Measurements from ENCODE around the gene CCDC17.
A peak's percentile ranks its signal among the peaks of the same experiment; 100 is the strongest.

The CCDC17 gene

DNA sequence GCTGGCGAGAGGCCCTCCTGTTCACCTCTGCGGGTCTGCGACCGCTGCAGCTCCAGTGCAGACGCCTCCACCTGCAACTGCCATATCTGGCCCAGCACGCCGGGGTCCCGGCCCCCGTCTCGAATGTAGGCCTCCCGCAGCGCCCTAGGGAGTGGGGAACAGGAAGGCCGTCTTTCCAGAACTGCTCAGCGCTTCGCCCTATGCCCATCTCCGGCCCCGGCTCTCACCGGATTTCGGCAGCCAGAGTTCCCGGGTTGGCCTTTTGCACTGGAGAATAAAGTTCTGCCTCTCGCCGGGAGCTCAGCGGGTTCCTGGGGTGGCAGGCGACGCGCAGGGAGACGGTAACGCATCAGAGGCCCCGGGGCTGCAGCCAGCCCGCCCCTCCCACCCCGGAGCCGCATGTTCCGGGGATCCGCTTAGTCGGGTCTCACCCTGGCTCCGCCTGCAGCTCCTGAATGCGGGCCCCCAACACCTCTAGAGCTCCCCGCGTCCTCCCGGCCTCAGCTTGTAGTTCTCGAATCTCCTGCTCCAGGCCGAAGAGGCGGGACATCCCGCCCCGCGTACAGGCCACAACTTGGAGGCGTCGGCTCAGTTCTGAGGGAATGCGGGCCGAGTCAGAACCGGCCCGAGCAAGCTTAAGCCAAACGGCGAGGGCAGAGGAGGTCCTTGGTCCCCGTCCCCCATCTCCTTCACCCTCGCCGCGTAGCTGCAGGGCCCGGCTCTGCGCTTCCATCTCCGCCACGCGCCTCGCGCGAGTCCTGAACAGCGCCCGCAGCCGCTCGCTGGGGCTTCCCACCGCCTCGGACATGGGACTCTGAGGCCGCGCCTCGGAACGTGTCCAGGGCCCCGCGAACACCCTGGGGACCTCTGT is 1.1 kb downstream of the CCDC17 start:
- no peak for DNase-seq
- Histone ChIP-seq H3K27ac (ENCODE audit: insufficient read depth in 1 of 2, low read depth in 1 of 2, low read length in 2 of 2, poor library complexity in 1 of 2, severe bottlenecking in 2 of 2) (no peak overlapping the region), H3K27me3 (replicated peaks in 2 of 5; ENCODE audit: control insufficient read depth in 4 of 5, insufficient read depth in 5 of 5, low read length in 4 of 5) (no peaks in the 10 kb centered on the region), H3K4me1 (ENCODE audit: control extremely low read depth in 1 of 4, control insufficient read depth in 4 of 4, insufficient read depth in 4 of 4, low read length in 3 of 4) (peaks cover 0 to 5% (median 2%) of the 10 kb centered on the region in 4 experiments), H3K9me3 (ENCODE audit: control extremely low read depth in 1 of 5, control insufficient read depth in 4 of 5, insufficient read depth in 2 of 5, low read depth in 1 of 5, low read length in 4 of 5) (no peaks in the 10 kb centered on the region), H3K4me3 (ENCODE audit: control insufficient read depth in 1 of 7, extremely low read depth in 1 of 7, insufficient read depth in 4 of 7, low read depth in 2 of 7, low read length in 6 of 7) (no peak overlapping the region), H3K36me3 (ENCODE audit: control insufficient read depth in 4 of 4, insufficient read depth in 4 of 4, low read length in 3 of 4) (peaks cover 13 to 69% (median 47%) of the 10 kb centered on the region in 4 experiments)
- ChIA-PET CTCF (interaction anchor here (0.9 kb wide), 1 partner anchor 27 kb away, joined by 3 read pairs; no protein-coding TSS in a partner anchor), POLR2A (no interaction called here)
- whole genome bisulfite sequencing (ENCODE audit: insufficient coverage) = 95% methylated on average over 66 of the region's 78 CpGs

- peak overlapping the region in 1 of 2 experiments; percentile 40 for H3K27ac ChIP-seq (ENCODE audit: insufficient read depth in 1 of 2, low read depth in 1 of 2, low read length in 2 of 2, poor library complexity in 1 of 2, severe bottlenecking in 2 of 2)
- H3K4me1 ChIP-seq (ENCODE audit: control extremely low read depth in 1 of 4, control insufficient read depth in 4 of 4, insufficient read depth in 4 of 4, low read length in 3 of 4) = peaks cover 0 to 5% (median 2%) of the 10 kb centered on the region in 4 experiments
- WGBS (ENCODE audit: insufficient coverage) = 86% methylated on average over 16 of the region's 18 CpGs
- H3K27me3 ChIP-seq (replicated peaks in 2 of 5; ENCODE audit: control insufficient read depth in 4 of 5, insufficient read depth in 5 of 5, low read length in 4 of 5) = no peaks in the 10 kb centered on the region
- POLR2A ChIA-PET = interaction anchor here (0.5 to 0.6 kb wide), 2 partner anchors 11 to 28 kb away, joined by 3 read pairs; no protein-coding TSS in a partner anchor
- DNase-seq = no peak
- no peaks in the 10 kb centered on the region for H3K9me3 ChIP-seq (ENCODE audit: control extremely low read depth in 1 of 5, control insufficient read depth in 4 of 5, insufficient read depth in 2 of 5, low read depth in 1 of 5, low read length in 4 of 5)
- no peak overlapping the region for H3K4me3 ChIP-seq (ENCODE audit: control insufficient read depth in 1 of 7, extremely low read depth in 1 of 7, insufficient read depth in 4 of 7, low read depth in 2 of 7, low read length in 6 of 7)
- CTCF ChIA-PET = interaction anchor here (0.9 kb wide), 1 partner anchor 28 kb away, joined by 3 read pairs; no protein-coding TSS in a partner anchor
- H3K36me3 ChIP-seq (ENCODE audit: control insufficient read depth in 4 of 4, insufficient read depth in 4 of 4, low read length in 3 of 4) = peaks cover 18 to 71% (median 47%) of the 10 kb centered on the region in 4 experiments
These were observed 1.8 kb downstream of the CCDC17 start for GRCh38 chr1:45621895-45622523.

GRCh38 chr1:45621501-45621836 is 2.4 kb downstream of the CCDC17 start:
- no peaks in the 10 kb centered on the region for H3K9me3 ChIP-seq (ENCODE audit: control extremely low read depth in 1 of 5, control insufficient read depth in 4 of 5, insufficient read depth in 2 of 5, low read depth in 1 of 5, low read length in 4 of 5)
- POLR2A ChIA-PET = interaction anchor here (0.6 kb wide), 1 partner anchor 11 kb away, joined by 3 read pairs; no protein-coding TSS in a partner anchor
- H3K27ac ChIP-seq (ENCODE audit: insufficient read depth in 1 of 2, low read depth in 1 of 2, low read length in 2 of 2, poor library complexity in 1 of 2, severe bottlenecking in 2 of 2) = peak overlapping the region in 1 of 2 experiments; percentile 40
- DNase-seq = no peak
- H3K36me3 ChIP-seq (ENCODE audit: control insufficient read depth in 4 of 4, insufficient read depth in 4 of 4, low read length in 3 of 4) = peaks cover 17 to 71% (median 49%) of the 10 kb centered on the region in 4 experiments
- WGBS (ENCODE audit: insufficient coverage) = 80% methylated on average over 2 of the region's 3 CpGs
- CTCF ChIA-PET = interaction anchor here (2.2 kb wide), 1 partner anchor 8 kb away, joined by 6 read pairs; no protein-coding TSS in a partner anchor
- H3K27me3 ChIP-seq (replicated peaks in 2 of 5; ENCODE audit: control insufficient read depth in 4 of 5, insufficient read depth in 5 of 5, low read length in 4 of 5) = no peaks in the 10 kb centered on the region
- H3K4me3 ChIP-seq (ENCODE audit: control insufficient read depth in 1 of 7, extremely low read depth in 1 of 7, insufficient read depth in 4 of 7, low read depth in 2 of 7, low read length in 6 of 7) = no peak overlapping the region
- peaks cover 0 to 5% (median 2%) of the 10 kb centered on the region in 4 experiments for H3K4me1 ChIP-seq (ENCODE audit: control extremely low read depth in 1 of 4, control insufficient read depth in 4 of 4, insufficient read depth in 4 of 4, low read length in 3 of 4)

DNA sequence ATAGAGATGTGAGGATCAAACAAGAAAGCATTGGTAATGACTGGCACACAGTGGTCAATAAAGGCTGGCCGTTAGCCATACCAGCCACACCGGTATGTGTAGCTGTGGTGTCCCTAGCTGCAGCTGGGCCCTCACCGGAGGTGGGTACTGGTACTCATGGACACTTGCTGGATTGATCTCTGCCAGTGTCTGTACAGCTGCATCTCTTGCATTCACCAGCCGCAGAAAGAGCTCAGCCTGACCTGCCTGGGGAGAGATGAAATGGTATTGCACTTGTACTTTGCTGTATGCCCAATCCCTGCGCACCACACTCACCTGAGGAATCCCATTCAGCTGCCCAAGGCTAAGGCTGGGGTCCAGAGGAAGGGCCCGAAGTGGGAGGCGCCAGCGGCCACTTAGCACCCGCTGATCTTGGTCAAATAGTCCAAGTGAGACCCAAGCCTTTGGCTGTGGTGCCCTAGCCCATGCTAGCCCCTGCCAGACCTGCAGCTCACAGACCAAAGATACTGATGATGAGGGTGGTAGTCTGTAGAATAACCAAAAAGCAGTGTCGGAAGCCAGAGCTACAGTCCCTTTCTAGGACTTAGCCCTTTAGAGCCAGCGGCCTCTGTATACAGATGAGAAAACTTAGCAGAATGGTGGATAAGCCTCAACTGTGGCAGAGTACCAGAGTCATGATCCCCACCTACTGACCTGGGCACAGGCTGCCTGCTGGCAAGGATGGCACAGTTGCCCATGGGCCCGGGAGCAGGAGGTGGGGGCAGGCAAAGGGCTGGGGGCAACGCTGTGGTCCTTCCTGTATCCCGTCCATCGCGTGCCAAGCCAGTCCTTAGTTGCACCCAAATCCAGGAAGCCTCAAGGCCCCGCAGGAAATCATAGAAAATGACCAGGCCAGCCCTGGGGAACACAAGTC is 3.0 kb downstream of the CCDC17 start:
- no peak overlapping the region for H3K4me3 ChIP-seq (ENCODE audit: control insufficient read depth in 1 of 7, extremely low read depth in 1 of 7, insufficient read depth in 4 of 7, low read depth in 2 of 7, low read length in 6 of 7)
- H3K9me3 ChIP-seq (ENCODE audit: control extremely low read depth in 1 of 5, control insufficient read depth in 4 of 5, insufficient read depth in 2 of 5, low read depth in 1 of 5, low read length in 4 of 5) = no peaks in the 10 kb centered on the region
- peaks cover 0 to 5% (median 2%) of the 10 kb centered on the region in 4 experiments for H3K4me1 ChIP-seq (ENCODE audit: control extremely low read depth in 1 of 4, control insufficient read depth in 4 of 4, insufficient read depth in 4 of 4, low read length in 3 of 4)
- ChIA-PET CTCF (interaction anchor here (0.6 to 2.2 kb wide), 2 partner anchors 8 to 298 kb away, joined by 3 to 6 read pairs; no protein-coding TSS in a partner anchor), POLR2A (no interaction called here)
- 90% methylated on average over 14 of the region's 17 CpGs for WGBS (ENCODE audit: insufficient coverage)
- H3K27me3 ChIP-seq (replicated peaks in 2 of 5; ENCODE audit: control insufficient read depth in 4 of 5, insufficient read depth in 5 of 5, low read length in 4 of 5) = no peaks in the 10 kb centered on the region
- peak overlapping the region in 1 of 2 experiments; percentile 40 for H3K27ac ChIP-seq (ENCODE audit: insufficient read depth in 1 of 2, low read depth in 1 of 2, low read length in 2 of 2, poor library complexity in 1 of 2, severe bottlenecking in 2 of 2)
- no peak for DNase-seq
- peaks cover 19 to 75% (median 54%) of the 10 kb centered on the region in 4 experiments for H3K36me3 ChIP-seq (ENCODE audit: control insufficient read depth in 4 of 4, insufficient read depth in 4 of 4, low read length in 3 of 4)

GRCh38 chr1:45619149-45619921 is 4.5 kb downstream of the CCDC17 start:
- no peak for DNase-seq
- POLR2A ChIA-PET = no interaction called here
- H3K4me1 ChIP-seq (ENCODE audit: control extremely low read depth in 1 of 4, control insufficient read depth in 4 of 4, insufficient read depth in 4 of 4, low read length in 3 of 4) = peaks cover 0 to 5% (median 2%) of the 10 kb centered on the region in 4 experiments
- no peaks in the 10 kb centered on the region for H3K27me3 ChIP-seq (replicated peaks in 2 of 5; ENCODE audit: control insufficient read depth in 4 of 5, insufficient read depth in 5 of 5, low read length in 4 of 5)
- H3K27ac ChIP-seq (ENCODE audit: insufficient read depth in 1 of 2, low read depth in 1 of 2, low read length in 2 of 2, poor library complexity in 1 of 2, severe bottlenecking in 2 of 2) = no peak overlapping the region
- CTCF ChIA-PET = interaction anchor here (0.5 to 2.2 kb wide), 2 partner anchors 10 to 260 kb away, joined by 4 to 6 read pairs; no protein-coding TSS in a partner anchor
- H3K4me3 ChIP-seq (ENCODE audit: control insufficient read depth in 1 of 7, extremely low read depth in 1 of 7, insufficient read depth in 4 of 7, low read depth in 2 of 7, low read length in 6 of 7) = no peak overlapping the region
- H3K9me3 ChIP-seq (ENCODE audit: control extremely low read depth in 1 of 5, control insufficient read depth in 4 of 5, insufficient read depth in 2 of 5, low read depth in 1 of 5, low read length in 4 of 5) = no peaks in the 10 kb centered on the region
- peaks cover 25 to 83% (median 60%) of the 10 kb centered on the region in 4 experiments for H3K36me3 ChIP-seq (ENCODE audit: control insufficient read depth in 4 of 4, insufficient read depth in 4 of 4, low read length in 3 of 4)
- 82% methylated on average over 7 of the region's 8 CpGs for WGBS (ENCODE audit: insufficient coverage)

GRCh38 chr1:45617618-45618017 is 6.2 kb downstream of the CCDC17 start:
- Histone ChIP-seq H3K27ac (ENCODE audit: insufficient read depth in 1 of 2, low read depth in 1 of 2, low read length in 2 of 2, poor library complexity in 1 of 2, severe bottlenecking in 2 of 2) (no peak overlapping the region), H3K36me3 (ENCODE audit: control insufficient read depth in 4 of 4, insufficient read depth in 4 of 4, low read length in 3 of 4) (peaks cover 29 to 85% (median 55%) of the 10 kb centered on the region in 4 experiments), H3K27me3 (replicated peaks in 2 of 5; ENCODE audit: control insufficient read depth in 4 of 5, insufficient read depth in 5 of 5, low read length in 4 of 5) (no peaks in the 10 kb centered on the region), H3K9me3 (ENCODE audit: control extremely low read depth in 1 of 5, control insufficient read depth in 4 of 5, insufficient read depth in 2 of 5, low read depth in 1 of 5, low read length in 4 of 5) (no peaks in the 10 kb centered on the region), H3K4me1 (ENCODE audit: control extremely low read depth in 1 of 4, control insufficient read depth in 4 of 4, insufficient read depth in 4 of 4, low read length in 3 of 4) (peaks cover 0 to 5% (median 2%) of the 10 kb centered on the region in 4 experiments), H3K4me3 (ENCODE audit: control insufficient read depth in 1 of 7, extremely low read depth in 1 of 7, insufficient read depth in 4 of 7, low read depth in 2 of 7, low read length in 6 of 7) (no peak overlapping the region)
- no peak for DNase-seq
- whole genome bisulfite sequencing (ENCODE audit: insufficient coverage) = 87% methylated on average over 4 of the region's 4 CpGs
- CTCF ChIA-PET = no interaction called here
- POLR2A ChIA-PET = no interaction called here
